ENCODE measurements around the gene PRIMA1. TPM values are rescaled to one million over a fixed set of nuclear protein-coding genes. Genes with fewer than 3 reads are reported as not detected.

PRIMA1 gene
- total RNA-seq, 1 donor from 2014 or later: 4.0 TPM

- no peaks in the 10 kb centered on the region for H3K4me1 Mint-ChIP-seq (ENCODE audit: low read depth)
- TF ChIP-seq CTCF (IDR thresholded peaks at IDR 0.05; ENCODE audit: unreplicated experiment): no peak
- H3K27ac Mint-ChIP-seq: no peak overlapping the region
- peaks cover 3% of the 10 kb centered on the region for H3K9me3 Mint-ChIP-seq (ENCODE audit: low read depth)
- peaks cover 3% of the 10 kb centered on the region for H3K27me3 Mint-ChIP-seq
- no peak overlapping the region for H3K4me3 Mint-ChIP-seq (ENCODE audit: low read depth)
- H3K36me3 Mint-ChIP-seq (ENCODE audit: insufficient read depth): no peaks in the 10 kb centered on the region
- DNase-seq (ENCODE audit: low spot score, unreplicated experiment): no peak
Observed at GRCh38 chr14:93703941-93704340, 84.3 kb downstream of the PRIMA1 start.

DNA sequence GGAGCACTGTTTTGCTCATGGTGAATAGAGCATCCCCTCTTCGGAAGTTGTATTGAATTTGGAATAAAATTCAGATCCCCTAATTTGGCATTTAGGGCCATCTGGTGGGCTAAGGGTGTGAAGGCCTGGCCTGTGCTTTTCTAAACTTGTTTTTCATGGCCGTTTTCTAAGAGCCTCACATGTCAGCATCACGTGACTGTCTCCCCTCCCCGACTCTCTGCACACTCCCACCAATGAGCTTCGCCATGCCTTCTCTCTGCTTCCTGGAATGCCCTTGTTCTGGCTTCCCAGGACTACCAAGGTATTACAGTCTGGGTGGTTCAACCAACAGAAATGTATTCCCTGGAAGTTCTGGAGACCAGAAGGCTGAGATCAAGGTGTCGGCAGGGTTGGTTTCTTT is 85.3 kb downstream of the PRIMA1 start:
- Mint-ChIP-seq H3K27ac (no peak overlapping the region), H3K4me3 (ENCODE audit: low read depth) (no peak overlapping the region), H3K27me3 (no peaks in the 10 kb centered on the region), H3K36me3 (ENCODE audit: insufficient read depth) (no peaks in the 10 kb centered on the region), H3K4me1 (ENCODE audit: low read depth) (no peaks in the 10 kb centered on the region), H3K9me3 (ENCODE audit: low read depth) (peaks cover 6% of the 10 kb centered on the region)
- no peak for TF ChIP-seq CTCF (IDR thresholded peaks at IDR 0.05; ENCODE audit: unreplicated experiment)
- DNase-seq (ENCODE audit: low spot score, unreplicated experiment): no peak

- H3K27me3 Mint-ChIP-seq: no peaks in the 10 kb centered on the region
- H3K4me1 Mint-ChIP-seq (ENCODE audit: low read depth): no peaks in the 10 kb centered on the region
- H3K9me3 Mint-ChIP-seq (ENCODE audit: low read depth): peaks cover 7% of the 10 kb centered on the region
- H3K36me3 Mint-ChIP-seq (ENCODE audit: insufficient read depth): no peaks in the 10 kb centered on the region
- TF ChIP-seq CTCF (IDR thresholded peaks at IDR 0.05; ENCODE audit: unreplicated experiment): no peak
- no peak overlapping the region for H3K4me3 Mint-ChIP-seq (ENCODE audit: low read depth)
- H3K27ac Mint-ChIP-seq: no peak overlapping the region
- no peak for DNase-seq (ENCODE audit: low spot score, unreplicated experiment)
Observed at GRCh38 chr14:93701562-93701961, 86.7 kb downstream of the PRIMA1 start.

GRCh38 chr14:93700928-93701327 is 87.4 kb downstream of the PRIMA1 start:
- no peak overlapping the region for H3K27ac Mint-ChIP-seq
- no peak for DNase-seq (ENCODE audit: low spot score, unreplicated experiment)
- no peaks in the 10 kb centered on the region for H3K27me3 Mint-ChIP-seq
- TF ChIP-seq CTCF (IDR thresholded peaks at IDR 0.05; ENCODE audit: unreplicated experiment): no peak
- H3K4me3 Mint-ChIP-seq (ENCODE audit: low read depth): no peak overlapping the region
- H3K9me3 Mint-ChIP-seq (ENCODE audit: low read depth): peaks cover 7% of the 10 kb centered on the region
- no peaks in the 10 kb centered on the region for H3K4me1 Mint-ChIP-seq (ENCODE audit: low read depth)
- no peaks in the 10 kb centered on the region for H3K36me3 Mint-ChIP-seq (ENCODE audit: insufficient read depth)

DNA sequence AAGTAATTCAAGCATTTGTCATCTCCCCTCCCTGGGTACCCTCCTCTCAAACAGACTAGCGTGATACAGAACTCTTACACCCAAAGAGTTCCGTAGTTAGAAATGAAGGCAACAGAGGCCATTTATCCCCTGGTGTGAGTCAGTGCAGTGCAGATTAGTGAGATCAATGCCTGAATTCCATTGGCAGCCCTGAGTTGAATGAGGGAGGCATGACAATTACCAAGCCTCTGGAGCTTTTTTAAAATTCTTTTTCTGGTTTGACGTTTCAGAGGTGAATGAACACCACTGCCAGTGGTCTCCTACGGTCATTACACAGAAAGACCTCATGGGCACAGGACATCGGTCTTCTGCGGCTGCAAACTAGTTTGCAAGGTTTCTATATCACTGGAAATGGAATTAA is 94.4 kb downstream of the PRIMA1 start:
- H3K9me3 Mint-ChIP-seq (ENCODE audit: low read depth): peaks cover 4% of the 10 kb centered on the region
- no peaks in the 10 kb centered on the region for H3K36me3 Mint-ChIP-seq (ENCODE audit: insufficient read depth)
- no peak for DNase-seq (ENCODE audit: low spot score, unreplicated experiment)
- no peak for TF ChIP-seq CTCF (IDR thresholded peaks at IDR 0.05; ENCODE audit: unreplicated experiment)
- H3K27me3 Mint-ChIP-seq: peaks cover 17% of the 10 kb centered on the region
- H3K4me3 Mint-ChIP-seq (ENCODE audit: low read depth): no peak overlapping the region
- no peak overlapping the region for H3K27ac Mint-ChIP-seq
- H3K4me1 Mint-ChIP-seq (ENCODE audit: low read depth): peaks cover 5% of the 10 kb centered on the region

All from progenitor cell of endocrine pancreas (in vitro differentiated cells).